ENCODE measurements around the gene RASEF. TPM values are rescaled to one million over a fixed set of nuclear protein-coding genes. Genes with fewer than 3 reads are reported as not detected.
"Not testable (repeated sequence)": the region's sequence is repeated elsewhere in the genome, so short reads cannot be mapped to it uniquely, and the experiment has no call there.

Gene RASEF
- 1 to 10 TPM; 6.3 to 8.0 (median 7.0) TPM for polyA plus RNA-seq (ENCODE audit: insufficient read length in 3 of 3)

DNA sequence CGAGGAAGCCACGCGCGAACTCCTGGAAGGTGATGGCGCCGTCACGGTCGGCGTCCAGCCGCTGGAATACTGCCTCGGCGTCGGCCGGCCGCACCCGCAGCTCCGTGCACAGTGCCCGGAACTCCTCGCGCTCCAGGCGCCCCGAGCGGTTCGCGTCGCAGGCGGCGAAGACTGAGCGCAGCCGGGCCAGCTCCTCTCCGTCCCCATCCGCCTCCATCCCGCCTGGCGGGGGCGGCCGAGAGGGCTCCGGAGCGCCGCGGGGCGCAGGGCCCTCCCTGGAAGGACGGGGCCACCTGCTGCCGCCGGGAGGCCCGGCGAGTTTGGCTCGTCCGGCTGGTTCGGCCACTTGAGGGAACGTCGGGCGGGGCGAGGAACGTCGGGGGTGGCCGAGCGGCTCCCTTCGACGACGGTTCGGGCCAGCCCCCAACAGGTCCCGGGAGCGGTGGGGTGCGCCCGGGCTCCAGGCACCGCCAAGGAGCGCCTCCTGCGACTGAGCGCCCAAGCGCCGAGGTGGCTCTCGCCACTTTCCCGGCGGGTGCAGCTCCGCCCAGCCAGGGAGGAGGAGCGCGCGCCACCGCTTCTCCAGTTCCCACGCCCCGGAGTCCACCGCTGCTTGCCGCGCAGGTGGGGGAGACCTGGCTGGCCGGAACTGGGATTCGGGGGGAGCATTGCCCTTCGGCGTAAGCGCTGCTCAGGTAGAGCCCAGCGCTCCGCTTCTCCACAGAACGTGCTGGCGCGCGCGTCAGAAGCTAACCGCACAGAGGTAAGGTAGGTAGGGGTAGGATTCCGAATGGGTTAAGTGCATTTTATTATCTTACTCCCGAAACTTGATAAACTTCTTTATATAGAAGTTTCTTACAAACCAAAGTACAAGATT lies at the start of gene RASEF:
TSS of gene RASEF (minus strand) at position 492 of the 877 bp plus-strand sequence. CDS start at position 217, 275 bp downstream.
- peak in 2 of 3 donors; percentile 43 to 44 for DNase-seq (ENCODE audit: low read depth in 3 of 3, low spot score in 2 of 3)

DNA sequence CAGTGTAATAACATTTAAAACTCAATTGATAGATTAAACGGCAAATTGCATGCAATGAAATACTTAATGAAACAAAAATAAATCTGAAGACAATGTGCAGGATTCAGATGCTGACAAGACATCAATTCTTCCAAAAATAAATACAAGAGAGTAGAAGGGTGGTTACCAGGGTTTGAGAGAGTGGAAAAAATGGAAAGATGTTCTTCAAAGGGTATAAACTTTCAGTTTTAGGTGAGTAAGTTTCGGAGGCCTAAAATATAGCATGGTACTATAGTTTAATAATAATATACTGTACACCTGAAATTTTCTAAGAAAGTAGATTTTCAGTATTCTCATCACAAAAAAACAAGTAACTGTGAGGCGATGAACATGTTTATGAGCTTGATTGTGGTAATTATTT lies 48.2 kb upstream of the RASEF start:
- DNase-seq (ENCODE audit: low read depth in 3 of 3, low spot score in 2 of 3), result no peak

DNA sequence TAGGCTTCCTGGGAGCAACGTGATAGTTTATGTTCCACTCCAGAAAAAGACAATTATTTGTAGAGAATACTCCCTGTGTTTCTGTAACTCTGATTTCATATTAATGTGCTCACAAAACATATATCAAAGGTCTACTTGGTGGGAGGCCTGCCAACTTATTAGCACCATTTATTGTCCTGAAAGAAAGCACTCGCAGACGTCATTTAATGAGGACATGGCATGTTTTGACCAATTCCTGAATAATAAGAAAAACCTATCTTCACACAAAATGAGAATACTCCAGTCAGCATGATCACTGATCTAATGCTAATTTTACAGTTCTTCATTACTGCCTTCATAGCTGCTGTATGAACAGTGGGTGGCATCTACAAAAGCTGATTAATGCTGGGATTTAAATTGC lies 46.4 kb upstream of the RASEF start:
- DNase-seq (ENCODE audit: low read depth in 3 of 3, low spot score in 2 of 3), result no peak

DNA sequence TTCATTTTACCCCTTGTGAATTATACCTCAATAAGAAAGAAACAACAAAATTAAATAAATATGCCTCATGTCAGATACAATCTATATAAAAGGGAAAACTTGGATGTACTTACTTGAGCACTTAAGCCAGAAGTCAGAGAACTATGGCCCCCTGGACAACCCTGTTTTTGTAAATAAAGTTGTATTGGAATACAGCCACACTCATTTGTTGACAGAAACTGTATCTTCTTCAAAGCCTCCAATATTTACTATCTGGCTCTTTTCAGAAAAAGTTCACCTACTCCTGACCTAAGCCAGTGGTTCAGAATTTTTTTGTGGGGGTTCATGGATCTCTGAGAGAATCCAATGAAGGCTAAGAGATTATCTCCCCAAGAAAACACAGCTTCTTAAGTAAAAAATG lies 45.3 kb upstream of the RASEF start:
- DNase-seq (ENCODE audit: low read depth in 3 of 3, low spot score in 2 of 3), result no peak

DNA sequence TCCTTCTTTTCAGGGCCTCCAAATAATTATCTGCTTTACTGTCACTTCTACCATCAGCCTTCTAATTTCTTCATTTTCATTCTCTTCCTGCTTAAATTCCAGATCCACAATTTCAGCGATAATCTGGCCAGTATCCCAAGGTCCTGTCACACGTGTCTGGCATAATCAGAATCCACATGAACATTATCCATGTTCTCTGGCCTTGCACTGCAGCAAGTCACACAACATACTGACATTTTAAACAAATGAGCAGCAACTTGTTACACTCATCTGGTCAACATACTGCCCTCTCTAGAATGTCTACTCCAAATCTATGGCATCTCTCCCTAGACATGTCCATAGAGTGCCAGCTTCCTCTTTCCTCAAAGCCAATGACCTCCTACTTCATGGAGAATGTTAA lies 43.8 kb upstream of the RASEF start:
- no peak for DNase-seq (ENCODE audit: low read depth in 3 of 3, low spot score in 2 of 3)

DNA sequence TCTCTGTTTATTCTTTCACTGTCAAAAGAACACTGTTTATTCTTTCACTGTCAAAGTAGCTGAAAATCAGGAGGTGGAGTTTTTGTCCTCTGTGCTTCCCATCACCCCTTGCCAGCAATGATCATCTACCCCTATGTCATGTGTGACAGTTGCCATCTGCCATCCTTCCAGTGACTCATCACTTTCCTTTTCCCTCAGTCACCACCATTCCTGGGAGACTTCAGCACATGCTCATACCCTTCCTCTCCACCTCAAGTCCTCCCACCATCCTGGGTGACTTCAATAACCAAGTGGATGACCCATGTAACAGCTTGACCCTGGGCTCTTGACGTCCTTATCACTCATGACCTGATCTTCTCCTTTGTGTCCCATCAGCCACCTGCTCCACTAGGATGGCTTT lies 43.3 kb upstream of the RASEF start:
- DNase-seq (ENCODE audit: low read depth in 3 of 3, low spot score in 2 of 3), result no peak

DNA sequence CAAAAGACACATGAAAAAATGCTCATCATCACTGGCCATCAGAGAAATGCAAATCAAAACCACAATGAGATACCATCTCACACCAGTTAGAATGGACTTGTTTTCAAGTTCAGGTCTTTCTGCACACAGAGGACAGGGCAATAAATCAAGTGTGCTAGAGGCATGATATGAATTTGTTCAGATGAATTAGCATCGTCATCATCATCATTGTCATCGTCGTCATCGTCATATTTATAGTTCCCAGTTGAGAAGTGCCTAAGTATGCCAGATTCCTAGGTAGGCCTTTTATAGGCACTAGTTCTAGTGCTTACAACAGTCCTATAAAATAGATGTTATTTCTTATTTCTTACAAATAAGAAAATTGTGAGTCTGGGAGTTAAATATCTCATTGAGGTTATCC lies 34.7 kb upstream of the RASEF start:
- DNase-seq (ENCODE audit: low read depth in 3 of 3, low spot score in 2 of 3), result no peak

DNA sequence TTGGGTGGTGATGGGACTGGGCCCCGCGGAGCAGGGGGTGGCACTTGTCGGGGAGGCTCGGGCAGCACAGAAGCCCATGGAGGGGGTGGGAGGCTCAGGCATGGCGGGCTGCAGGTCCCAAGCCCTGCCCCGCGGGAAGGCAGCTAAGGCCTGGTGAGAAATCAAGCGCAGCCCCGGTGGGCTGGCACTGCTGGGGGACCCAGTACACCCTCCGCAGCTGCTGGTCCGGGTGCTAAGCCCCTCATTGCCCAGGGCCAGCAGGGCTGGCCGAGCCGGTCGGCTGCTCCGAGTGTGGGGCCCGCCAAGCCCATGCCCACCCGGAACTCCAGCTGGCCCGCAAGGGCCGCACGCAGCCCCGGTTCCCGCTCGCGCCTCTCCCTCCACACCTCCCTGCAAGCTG lies 30.4 kb upstream of the RASEF start:
- DNase-seq (ENCODE audit: low read depth in 3 of 3, low spot score in 2 of 3), result not testable (repeated sequence)

DNA sequence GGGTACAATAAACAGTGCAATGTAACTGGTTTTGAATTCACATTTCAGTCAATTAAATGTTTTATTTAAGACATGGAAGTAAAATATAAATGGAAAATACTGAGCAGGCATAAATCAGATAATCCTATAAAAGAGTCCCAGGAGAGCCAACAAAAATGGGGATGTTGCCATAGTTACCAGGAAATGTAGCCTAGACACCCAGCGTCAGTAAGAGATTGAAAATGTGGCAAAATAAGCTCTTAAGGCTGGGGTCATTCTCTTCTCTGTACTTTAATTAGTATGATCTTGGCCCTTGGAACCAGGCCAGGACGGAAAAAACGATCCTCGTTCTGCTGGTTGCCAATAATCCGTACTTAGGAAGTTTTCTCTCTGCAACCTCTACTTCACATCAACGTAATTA lies 18.9 kb upstream of the RASEF start:
- DNase-seq (ENCODE audit: low read depth in 3 of 3, low spot score in 2 of 3), result no peak

DNA sequence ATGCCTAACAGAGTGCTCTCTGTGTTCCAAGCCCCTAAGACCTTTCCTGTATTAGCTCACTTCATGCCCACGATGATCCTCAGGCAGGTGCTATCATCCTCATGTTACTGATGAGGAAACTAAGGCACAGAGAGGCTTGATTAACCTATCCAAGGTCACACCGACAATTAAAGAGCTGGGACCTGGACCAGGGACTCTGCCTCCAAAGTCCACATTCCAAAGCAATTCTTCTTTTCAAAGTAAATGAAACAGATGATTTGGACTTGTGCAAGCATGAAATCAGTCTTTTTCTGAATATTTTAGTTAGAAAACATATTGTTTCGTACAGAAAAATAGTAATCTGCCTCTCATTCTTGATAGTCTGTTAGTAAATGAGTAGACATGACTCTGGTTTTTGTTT lies 18.1 kb upstream of the RASEF start:
- no peak for DNase-seq (ENCODE audit: low read depth in 3 of 3, low spot score in 2 of 3)

DNA sequence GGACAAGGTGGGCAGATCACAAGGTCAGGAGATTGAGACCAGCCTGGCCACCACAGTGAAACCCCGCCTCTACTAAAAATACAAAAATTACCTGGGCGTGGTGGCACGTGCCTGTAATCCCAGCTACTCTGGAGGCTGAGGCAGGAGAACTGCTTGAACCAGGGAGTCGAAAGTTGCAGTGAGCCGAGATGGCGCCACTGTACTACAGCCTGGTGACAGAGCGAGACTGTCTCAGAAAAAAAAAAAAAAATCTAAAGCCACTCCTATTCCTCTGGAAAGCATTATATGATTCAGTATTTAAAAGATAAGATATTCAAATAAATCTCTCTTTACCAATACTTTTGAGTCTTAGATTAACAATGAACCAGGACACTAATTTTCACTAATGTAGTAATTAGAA lies 13.0 kb upstream of the RASEF start:
- not testable (repeated sequence) for DNase-seq (ENCODE audit: low read depth in 3 of 3, low spot score in 2 of 3)

DNA sequence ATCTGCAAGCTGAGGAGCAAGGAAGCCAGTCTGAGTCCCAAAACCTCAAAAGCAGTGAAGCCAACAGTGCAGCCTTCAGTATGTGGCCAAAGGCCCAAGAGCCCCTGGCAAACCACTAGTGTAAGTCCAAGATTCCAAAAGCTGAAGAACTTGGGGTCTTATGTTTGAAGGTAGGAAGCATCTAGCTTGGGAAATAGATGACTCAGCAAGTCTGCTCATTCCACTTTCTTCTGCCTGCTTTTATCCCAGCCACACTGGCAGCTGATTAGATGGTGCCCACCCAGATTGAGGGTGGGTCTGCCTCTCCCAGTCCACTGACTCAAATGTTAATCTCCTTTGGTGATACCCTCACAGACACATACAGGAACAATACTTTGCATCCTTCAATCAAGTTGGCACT lies 9.6 kb upstream of the RASEF start:
- DNase-seq (ENCODE audit: low read depth in 3 of 3, low spot score in 2 of 3), result not testable (repeated sequence)

DNA sequence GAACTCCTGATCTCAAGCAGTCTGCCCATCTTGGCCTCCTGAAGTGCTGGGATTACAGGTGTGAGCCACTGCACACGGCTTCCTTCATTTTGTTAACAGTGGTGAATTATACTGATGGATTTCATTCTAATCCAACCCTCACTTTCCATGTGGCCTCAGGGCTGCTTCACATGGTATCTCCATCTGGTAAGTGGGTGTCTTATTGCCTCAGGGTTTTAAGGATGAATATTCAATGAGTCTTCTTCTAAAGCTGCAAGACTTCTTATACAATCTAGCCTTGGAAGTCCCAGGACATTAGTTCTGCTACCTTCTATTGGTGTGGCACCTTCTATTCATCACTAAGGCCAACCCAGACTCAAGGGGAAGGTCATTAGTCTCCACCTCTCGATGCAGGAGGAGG lies 8.7 kb upstream of the RASEF start:
- no peak for DNase-seq (ENCODE audit: low read depth in 3 of 3, low spot score in 2 of 3)

DNA sequence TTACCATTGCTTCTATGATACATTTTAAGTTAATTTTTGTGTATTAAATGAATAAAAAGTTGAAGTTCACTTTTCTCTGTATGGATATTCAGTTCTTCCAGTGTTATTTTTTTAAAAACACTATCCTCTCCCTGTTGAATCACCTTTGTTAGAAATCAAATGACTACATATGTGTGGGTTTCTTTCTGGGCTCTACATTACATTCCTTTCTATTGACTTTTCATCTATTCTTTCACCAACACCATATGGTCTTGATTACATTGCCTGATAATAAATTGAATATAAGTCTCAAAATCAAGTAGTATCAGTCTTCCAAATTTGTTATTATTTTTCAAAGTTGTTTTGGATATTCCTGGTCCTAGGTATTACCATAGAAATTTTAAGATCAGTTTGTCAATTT lies 7.3 kb upstream of the RASEF start:
- DNase-seq (ENCODE audit: low read depth in 3 of 3, low spot score in 2 of 3), result no peak

DNA sequence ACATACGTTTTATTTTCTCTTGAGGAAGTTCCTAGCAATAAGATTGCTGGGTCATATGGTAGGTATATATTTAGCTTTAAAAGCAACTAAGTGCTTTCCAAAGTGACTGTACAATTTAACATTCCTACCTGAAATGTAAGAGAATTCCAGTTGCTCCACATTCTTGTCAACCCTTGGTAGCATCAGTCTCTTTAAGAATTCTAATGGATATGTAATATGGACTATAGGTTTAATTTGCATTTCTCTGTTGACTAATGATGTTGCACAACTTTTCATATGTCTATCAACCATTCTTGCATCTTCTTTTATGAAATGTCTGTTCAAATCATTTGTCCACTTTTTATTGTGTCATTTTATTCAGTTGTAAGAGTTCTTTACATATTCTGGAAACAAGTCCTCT lies 6.7 kb upstream of the RASEF start:
- no peak for DNase-seq (ENCODE audit: low read depth in 3 of 3, low spot score in 2 of 3)

DNA sequence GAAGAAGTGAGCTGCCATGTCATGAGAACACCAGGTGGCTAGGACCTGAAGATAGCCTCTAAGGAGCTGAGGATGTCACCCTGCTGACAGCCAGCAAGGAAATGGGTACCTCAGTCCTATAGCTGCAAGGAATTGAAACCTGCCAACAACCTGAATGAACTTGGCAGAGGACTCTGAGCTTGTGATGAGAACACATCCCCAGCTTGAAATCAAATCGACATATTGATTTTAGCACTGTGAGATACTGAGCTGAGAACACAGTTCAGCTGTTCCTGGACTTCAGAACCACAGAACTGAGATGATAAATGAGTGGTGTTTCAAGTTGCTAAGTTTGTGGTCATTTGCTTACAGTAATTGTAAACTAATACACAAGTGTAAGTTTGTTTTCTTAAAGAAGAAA lies 5.5 kb upstream of the RASEF start:
- DNase-seq (ENCODE audit: low read depth in 3 of 3, low spot score in 2 of 3), result no peak

DNA sequence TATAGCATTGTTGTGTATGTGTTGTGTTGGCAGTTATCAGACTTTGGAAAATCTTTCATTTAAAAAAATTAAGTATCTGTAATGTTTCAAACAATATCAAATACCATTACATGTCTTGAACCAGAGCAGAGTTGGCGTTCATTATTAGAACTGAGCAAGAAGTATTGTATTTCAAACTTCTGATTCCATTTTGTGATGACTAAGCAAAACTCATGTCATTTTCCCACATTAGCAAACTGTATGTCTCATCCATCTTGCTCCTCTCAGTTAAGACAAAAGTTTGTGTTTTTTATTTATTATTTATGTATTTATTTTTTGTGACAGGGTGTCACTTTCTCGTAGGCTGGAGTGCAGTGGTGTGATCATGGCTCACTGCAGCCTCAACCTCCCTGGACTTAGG lies 4.6 kb upstream of the RASEF start:
- DNase-seq (ENCODE audit: low read depth in 3 of 3, low spot score in 2 of 3), result no peak

DNA sequence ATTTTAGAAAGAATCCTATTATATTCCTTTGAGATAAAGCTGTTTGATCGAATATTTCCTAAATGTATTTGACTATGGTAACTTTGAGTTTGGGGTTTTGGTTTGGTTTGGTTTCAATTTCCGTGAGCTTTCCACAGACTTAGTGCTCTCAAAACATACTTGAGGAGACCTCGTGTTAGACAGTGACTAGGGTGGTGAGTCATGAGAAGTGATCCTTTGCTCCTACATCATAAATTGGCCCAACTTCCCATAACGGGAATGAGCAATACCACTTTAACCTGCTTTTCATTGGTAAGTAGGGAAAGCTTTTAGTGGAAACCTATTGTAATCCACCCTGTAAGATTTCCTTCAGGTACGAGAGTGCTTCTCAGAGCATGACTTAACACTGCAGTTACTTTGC lies 3.8 kb upstream of the RASEF start:
- no peak for DNase-seq (ENCODE audit: low read depth in 3 of 3, low spot score in 2 of 3)

DNA sequence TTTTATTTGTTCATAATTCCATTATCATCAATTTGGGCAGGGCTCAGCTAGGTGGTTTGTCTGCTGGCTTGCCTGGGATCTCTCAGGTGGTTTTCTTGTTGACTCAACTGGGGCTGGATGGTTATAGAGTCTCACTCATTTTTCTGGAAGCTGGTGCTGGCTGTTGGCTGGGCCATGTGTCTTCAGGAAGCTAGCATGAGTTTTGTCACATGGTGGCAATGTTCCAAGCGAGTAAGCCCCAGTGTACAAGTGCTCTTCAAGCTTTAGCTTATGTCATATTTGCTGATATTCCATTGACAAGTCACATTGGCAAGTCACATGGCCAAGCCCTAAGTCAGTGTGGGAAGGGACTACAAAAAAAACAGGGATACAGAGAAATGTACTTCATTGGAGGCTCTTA lies 2.3 kb upstream of the RASEF start:
- no peak for DNase-seq (ENCODE audit: low read depth in 3 of 3, low spot score in 2 of 3)

DNA sequence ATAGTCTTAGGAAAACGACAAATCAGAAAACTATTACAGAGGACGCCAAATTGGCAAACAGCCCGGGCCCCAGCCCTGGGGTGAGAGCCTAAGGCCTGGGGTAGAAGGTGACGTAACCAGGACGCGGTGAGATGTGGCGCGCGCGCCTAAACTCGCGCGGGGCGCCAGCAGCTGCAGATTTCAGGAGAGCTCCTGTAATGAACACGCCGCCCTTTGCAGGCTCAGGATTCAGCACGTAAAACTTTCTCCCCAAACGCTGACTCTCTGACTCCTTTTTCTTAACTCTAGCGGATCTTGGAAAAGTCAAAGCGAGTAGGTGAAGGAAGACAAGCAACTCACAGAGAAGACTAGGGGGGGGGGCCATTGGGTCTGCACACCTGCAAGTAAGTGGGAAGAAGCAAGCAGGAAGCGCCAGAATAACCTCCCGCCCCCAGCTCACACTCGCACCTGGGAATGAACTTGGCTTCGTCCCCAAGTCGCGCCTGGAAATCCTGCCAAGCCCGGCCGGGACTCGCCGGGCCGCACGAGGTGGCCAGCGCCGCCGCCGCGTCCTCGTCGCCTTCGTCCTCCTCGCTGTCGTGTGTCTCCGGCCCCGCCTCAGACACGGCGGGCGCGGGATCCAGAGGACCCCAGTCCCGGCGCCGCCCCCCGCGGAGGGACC lies 822 bp downstream of the RASEF start:
- peak in 1 of 3 donors; percentile 35 for DNase-seq (ENCODE audit: low read depth in 3 of 3, low spot score in 2 of 3)

DNA sequence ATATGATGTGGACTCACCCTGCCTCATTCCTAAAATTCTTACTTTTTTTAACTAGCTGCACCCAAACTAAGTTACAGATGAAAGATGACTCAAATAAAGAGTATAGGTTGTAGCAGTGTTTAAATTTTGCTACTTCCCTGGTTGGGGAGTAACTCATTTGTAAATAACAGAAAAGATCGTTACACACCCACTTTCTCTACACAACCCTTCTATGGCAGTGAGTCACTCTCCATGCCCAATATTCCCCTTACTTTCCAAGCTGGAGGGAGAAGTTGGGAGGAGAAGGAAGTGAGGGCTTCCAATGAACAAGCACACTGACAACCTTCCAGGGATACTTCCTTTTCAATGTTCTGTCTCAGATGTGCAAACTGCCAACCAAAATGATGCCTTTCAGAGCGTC lies 1.9 kb downstream of the RASEF start:
- DNase-seq (ENCODE audit: low read depth in 3 of 3, low spot score in 2 of 3), result no peak

DNA sequence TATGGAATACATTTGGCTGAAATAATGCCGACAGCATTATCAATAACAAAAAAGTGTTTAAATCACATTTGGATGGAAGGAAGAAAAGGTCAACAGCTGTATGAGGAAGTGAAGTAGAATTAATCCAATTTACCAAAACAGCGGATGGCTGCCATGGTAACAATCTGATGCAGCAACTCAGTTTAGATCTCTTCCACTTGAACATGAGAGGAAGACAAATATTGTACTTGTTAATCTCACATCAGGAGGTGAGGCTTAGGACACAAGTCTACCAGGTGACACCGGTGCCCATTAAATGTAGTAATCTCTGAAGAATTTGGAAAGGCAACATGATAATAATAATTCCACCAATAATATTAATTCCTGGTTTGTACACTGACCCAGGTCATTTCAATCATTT lies 2.4 kb downstream of the RASEF start:
- DNase-seq (ENCODE audit: low read depth in 3 of 3, low spot score in 2 of 3), result no peak
